GM12873 (cell line): Measurements from ENCODE around the gene HSF4.

Experiments
- TF ChIP-seq, protein P1 (sequence below): IDR thresholded peaks from 2 replicates; pipeline ENCODE4 v1.5.1; 2012; ENCODE audit warnings: low read depth, mild to moderate bottlenecking, moderate library complexity, low read length, control low read depth; ENCODE audit not compliant: insufficient read depth; ENCODE audit errors: missing control alignments

Gene HSF4

DNA sequence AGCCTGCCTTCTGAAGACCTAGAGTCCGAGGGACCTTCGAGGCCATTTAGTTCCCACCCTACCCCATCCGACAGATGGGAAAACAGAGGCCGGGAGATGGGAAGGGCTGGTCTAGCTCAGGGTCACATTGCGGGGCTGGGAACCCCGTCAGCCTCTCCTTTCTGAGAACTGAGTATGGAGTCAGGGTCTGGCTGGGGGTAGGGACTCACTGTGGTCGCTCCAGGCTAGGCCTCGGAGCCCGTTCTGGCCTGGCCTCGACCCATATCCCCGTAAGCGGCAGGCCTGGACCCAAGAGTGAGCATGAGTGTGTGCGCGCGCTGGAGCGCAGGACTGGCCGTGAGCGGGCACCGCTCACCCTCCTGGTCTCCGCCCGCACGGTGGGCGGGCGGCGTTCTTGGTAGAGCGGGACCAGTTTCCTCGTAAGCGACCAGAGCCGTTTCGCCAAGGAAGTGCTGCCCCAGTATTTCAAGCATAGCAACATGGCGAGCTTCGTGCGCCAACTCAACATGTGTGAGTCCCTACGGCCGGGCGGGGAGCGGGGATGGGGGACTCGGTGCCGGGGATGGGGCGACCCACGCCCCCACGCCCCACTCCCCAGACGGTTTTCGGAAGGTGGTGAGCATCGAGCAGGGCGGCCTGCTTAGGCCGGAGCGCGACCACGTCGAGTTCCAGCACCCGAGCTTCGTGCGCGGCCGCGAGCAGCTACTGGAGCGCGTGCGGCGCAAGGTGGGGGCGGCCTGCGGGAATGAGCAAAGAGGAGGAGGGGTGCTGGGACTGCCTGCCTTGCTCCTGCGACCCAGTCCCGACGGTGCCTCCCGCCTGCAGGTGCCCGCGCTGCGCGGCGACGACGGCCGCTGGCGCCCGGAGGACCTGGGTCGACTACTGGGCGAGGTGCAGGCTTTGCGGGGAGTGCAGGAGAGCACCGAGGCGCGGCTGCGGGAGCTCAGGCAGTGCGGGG lies 855 bp downstream of the HSF4 start:
- TF ChIP-seq, protein P1, sequence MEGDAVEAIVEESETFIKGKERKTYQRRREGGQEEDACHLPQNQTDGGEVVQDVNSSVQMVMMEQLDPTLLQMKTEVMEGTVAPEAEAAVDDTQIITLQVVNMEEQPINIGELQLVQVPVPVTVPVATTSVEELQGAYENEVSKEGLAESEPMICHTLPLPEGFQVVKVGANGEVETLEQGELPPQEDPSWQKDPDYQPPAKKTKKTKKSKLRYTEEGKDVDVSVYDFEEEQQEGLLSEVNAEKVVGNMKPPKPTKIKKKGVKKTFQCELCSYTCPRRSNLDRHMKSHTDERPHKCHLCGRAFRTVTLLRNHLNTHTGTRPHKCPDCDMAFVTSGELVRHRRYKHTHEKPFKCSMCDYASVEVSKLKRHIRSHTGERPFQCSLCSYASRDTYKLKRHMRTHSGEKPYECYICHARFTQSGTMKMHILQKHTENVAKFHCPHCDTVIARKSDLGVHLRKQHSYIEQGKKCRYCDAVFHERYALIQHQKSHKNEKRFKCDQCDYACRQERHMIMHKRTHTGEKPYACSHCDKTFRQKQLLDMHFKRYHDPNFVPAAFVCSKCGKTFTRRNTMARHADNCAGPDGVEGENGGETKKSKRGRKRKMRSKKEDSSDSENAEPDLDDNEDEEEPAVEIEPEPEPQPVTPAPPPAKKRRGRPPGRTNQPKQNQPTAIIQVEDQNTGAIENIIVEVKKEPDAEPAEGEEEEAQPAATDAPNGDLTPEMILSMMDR: no peak

DNA sequence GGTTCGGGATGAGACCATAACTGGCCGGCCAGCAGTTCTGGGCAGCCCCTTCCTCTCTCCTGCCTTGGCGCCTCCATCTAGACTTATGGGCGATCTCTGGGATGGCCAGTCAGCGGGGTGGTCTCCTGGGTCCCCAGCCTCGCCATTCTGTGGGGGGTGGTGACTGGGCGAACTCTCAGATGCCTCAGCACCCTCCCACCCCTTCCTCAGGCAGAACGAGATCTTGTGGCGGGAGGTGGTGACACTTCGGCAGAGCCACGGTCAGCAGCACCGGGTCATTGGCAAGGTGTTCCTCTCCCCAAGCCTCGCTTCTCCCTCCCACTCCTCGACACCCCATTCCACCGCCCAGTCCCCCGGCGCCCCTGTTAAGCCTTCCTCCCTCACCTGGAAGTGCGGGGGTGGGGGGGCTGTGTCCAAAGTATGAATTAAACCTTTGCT lies 1.6 kb downstream of the HSF4 start:
- TF ChIP-seq, protein P1: no peak

- TF ChIP-seq, protein P1: no peak
Observed at GRCh38 chr16:67166598-67167168, 2.1 kb downstream of the HSF4 start.

- TF ChIP-seq, protein P1: no peak
Observed at GRCh38 chr16:67167588-67167987, 3.0 kb downstream of the HSF4 start.

DNA sequence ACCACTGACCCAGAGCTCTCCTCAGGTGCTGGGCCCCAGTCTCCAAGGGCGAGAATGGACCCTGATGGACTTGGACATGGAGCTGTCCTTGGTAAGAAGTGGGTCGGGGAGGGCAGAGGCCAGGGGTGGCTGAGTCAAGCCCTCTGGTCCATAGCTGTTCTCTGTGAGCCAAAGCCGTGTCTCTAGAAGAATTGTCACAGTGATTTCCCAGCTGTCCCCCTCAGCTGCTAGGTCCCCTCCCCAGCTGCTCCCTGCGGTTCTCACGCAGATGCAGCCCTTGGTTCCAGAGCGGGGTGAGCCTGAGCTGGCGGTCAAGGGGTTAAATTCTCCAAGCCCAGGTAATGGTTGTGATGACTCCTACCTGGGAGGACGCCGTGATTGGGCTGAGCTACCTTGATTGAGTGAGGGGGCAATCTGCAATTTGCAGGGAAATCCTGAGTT lies 4.5 kb downstream of the HSF4 start:
- TF ChIP-seq, protein P1: no peak

- TF ChIP-seq, protein P1: peak; percentile 81
Observed at GRCh38 chr16:67169642-67170167, 5.2 kb downstream of the HSF4 start.

- TF ChIP-seq, protein P1: no peak
Observed at GRCh38 chr16:67170168-67170948, 5.8 kb downstream of the HSF4 start, which contains the start of gene NOL3. TSS of gene NOL3 (plus strand) at chr16:67170538.
